ENCODE measurements around the gene PRRT1B.
A peak's percentile ranks its signal among the peaks of the same experiment; 100 is the strongest.

PRRT1B gene

GRCh38 chr9:131522257-131523085 is 22.9 kb upstream of the PRRT1B start:
- no peak for DNase-seq (ENCODE audit: low read depth in 2 of 2)

- no peak for DNase-seq (ENCODE audit: low read depth in 2 of 2)
These were observed 22.3 kb upstream of the PRRT1B start for GRCh38 chr9:131523086-131523388.

- no peak for DNase-seq (ENCODE audit: low read depth in 2 of 2)
These were observed 21.6 kb upstream of the PRRT1B start for GRCh38 chr9:131523451-131524435.

- no peak for DNase-seq (ENCODE audit: low read depth in 2 of 2)
These were observed 20.5 kb upstream of the PRRT1B start for GRCh38 chr9:131524665-131525315.

GRCh38 chr9:131525643-131526565 is 19.4 kb upstream of the PRRT1B start:
- DNase-seq (ENCODE audit: low read depth in 2 of 2): no peak

GRCh38 chr9:131528186-131528585 is 17.1 kb upstream of the PRRT1B start:
- no peak for DNase-seq (ENCODE audit: low read depth in 2 of 2)

GRCh38 chr9:131528886-131529505 is 16.3 kb upstream of the PRRT1B start:
- DNase-seq (ENCODE audit: low read depth in 2 of 2): no peak

- no peak for DNase-seq (ENCODE audit: low read depth in 2 of 2)
These were observed 15.5 kb upstream of the PRRT1B start for GRCh38 chr9:131529597-131530545.

GRCh38 chr9:131530546-131530919 is 14.8 kb upstream of the PRRT1B start:
- DNase-seq (ENCODE audit: low read depth in 2 of 2): no peak

- DNase-seq (ENCODE audit: low read depth in 2 of 2): peak; percentile 62 to 65
These were observed 14.1 kb upstream of the PRRT1B start, which contains the start of gene UCK1 for GRCh38 chr9:131530920-131531832. UCK1 (minus strand) TSS chr9:131531263; CDS start chr9:131531174, 89 bp downstream.

- DNase-seq (ENCODE audit: low read depth in 2 of 2): no peak
These were observed 10.5 kb upstream of the PRRT1B start for GRCh38 chr9:131534721-131535237.

GRCh38 chr9:131537946-131538345 is 7.4 kb upstream of the PRRT1B start:
- no peak for DNase-seq (ENCODE audit: low read depth in 2 of 2)

- no peak for DNase-seq (ENCODE audit: low read depth in 2 of 2)
These were observed 6.0 kb upstream of the PRRT1B start for GRCh38 chr9:131539223-131539923.

GRCh38 chr9:131543141-131543540 is 2.2 kb upstream of the PRRT1B start:
- DNase-seq (ENCODE audit: low read depth in 2 of 2): no peak

GRCh38 chr9:131545786-131546335 is 538 bp downstream of the PRRT1B start:
- no peak for DNase-seq (ENCODE audit: low read depth in 2 of 2)

GRCh38 chr9:131546336-131547084 is 1.2 kb downstream of the PRRT1B start:
- no peak for DNase-seq (ENCODE audit: low read depth in 2 of 2)
